ENCODE results near the gene GLIS1.

GLIS1 gene

DNA sequence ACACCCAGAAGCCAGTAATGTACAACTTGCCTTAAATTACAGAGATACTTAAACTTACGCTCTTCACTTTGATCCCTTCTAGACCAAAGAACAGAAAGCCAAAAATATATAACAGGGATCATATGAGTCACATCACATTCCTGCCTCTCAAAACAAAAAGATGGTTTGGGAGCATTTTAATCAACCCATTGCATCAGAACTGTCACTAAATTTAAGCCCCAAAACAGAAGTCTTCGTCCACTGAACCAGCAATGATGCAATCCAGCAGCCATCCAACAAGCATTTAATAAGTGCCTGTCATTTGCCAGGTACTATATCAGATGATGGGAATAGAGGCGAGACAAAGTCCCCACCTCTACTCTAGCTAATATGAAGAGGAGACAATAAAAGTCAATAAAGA lies 42.7 kb upstream of the GLIS1 start:
- no peak overlapping the region for H3K4me3 ChIP-seq (ENCODE audit: low read length)
- H3K36me3 ChIP-seq (ENCODE audit: control insufficient read depth, low read length), result peaks cover 91% of the 10 kb centered on the region
- no peaks in the 10 kb centered on the region for H4K20me1 ChIP-seq (ENCODE audit: control insufficient read depth, insufficient read depth, low read depth, low read length)
- H3K79me2 ChIP-seq (ENCODE audit: control insufficient read depth, low read length), result peaks cover 22% of the 10 kb centered on the region
- H3K4me1 ChIP-seq (ENCODE audit: control insufficient read depth, low read length), result no peaks in the 10 kb centered on the region
- no peaks in the 10 kb centered on the region for H3K9me2 ChIP-seq (replicated peaks; ENCODE audit: control insufficient read depth, low read length)
- H3F3A ChIP-seq (ENCODE audit: control insufficient read depth, insufficient read depth), result peaks cover 5% of the 10 kb centered on the region; the same call in 1 of the 2 replicates
- no peak overlapping the region for H3K4me2 ChIP-seq (ENCODE audit: low read length)
- TF ChIP-seq EZH2phosphoT487 (IDR thresholded peaks at IDR 0.05; ENCODE audit: borderline replicate concordance, low read length), result no peak
- TF ChIP-seq, protein P1, sequence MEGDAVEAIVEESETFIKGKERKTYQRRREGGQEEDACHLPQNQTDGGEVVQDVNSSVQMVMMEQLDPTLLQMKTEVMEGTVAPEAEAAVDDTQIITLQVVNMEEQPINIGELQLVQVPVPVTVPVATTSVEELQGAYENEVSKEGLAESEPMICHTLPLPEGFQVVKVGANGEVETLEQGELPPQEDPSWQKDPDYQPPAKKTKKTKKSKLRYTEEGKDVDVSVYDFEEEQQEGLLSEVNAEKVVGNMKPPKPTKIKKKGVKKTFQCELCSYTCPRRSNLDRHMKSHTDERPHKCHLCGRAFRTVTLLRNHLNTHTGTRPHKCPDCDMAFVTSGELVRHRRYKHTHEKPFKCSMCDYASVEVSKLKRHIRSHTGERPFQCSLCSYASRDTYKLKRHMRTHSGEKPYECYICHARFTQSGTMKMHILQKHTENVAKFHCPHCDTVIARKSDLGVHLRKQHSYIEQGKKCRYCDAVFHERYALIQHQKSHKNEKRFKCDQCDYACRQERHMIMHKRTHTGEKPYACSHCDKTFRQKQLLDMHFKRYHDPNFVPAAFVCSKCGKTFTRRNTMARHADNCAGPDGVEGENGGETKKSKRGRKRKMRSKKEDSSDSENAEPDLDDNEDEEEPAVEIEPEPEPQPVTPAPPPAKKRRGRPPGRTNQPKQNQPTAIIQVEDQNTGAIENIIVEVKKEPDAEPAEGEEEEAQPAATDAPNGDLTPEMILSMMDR (IDR thresholded peaks at IDR 0.05; ENCODE audit: low read depth, low read length, poor library complexity, severe bottlenecking), result no peak
- H3K27ac ChIP-seq (ENCODE audit: low read depth, low read length), result no peak overlapping the region
- no peaks in the 10 kb centered on the region for H3K27me3 ChIP-seq (ENCODE audit: control insufficient read depth, low read length)
- no peaks in the 10 kb centered on the region for H3K9me3 ChIP-seq (ENCODE audit: control insufficient read depth, insufficient read depth, low read length)

DNA sequence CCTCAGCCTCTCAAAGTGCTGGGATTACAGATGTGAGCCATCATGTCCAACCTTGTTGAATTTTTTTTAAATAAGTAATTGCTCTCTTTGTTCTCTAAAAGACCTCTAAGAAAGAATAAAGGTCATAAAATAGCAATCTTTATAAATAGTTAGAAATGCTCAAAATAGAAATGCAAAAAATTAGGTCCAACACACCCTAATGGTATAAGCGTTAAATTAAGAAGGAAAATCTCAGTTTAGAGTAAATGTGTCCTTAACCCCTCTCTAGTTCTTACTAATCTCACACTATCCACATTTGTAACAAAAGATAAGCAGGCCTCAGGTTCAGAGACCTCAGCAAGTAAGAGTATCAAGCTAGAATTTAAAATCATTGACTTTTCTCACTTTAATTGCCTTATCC lies 38.3 kb upstream of the GLIS1 start:
- no peaks in the 10 kb centered on the region for H3K9me3 ChIP-seq (ENCODE audit: control insufficient read depth, insufficient read depth, low read length)
- H3K4me1 ChIP-seq (ENCODE audit: control insufficient read depth, low read length), result no peaks in the 10 kb centered on the region
- H3K79me2 ChIP-seq (ENCODE audit: control insufficient read depth, low read length), result peaks cover 17% of the 10 kb centered on the region
- no peaks in the 10 kb centered on the region for H3K9me2 ChIP-seq (replicated peaks; ENCODE audit: control insufficient read depth, low read length)
- no peak overlapping the region for H3K4me2 ChIP-seq (ENCODE audit: low read length)
- no peaks in the 10 kb centered on the region for H3K27me3 ChIP-seq (ENCODE audit: control insufficient read depth, low read length)
- H3K36me3 ChIP-seq (ENCODE audit: control insufficient read depth, low read length), result peaks cover 92% of the 10 kb centered on the region
- no peaks in the 10 kb centered on the region for H4K20me1 ChIP-seq (ENCODE audit: control insufficient read depth, insufficient read depth, low read depth, low read length)
- no peak for TF ChIP-seq EZH2phosphoT487 (IDR thresholded peaks at IDR 0.05; ENCODE audit: borderline replicate concordance, low read length)
- TF ChIP-seq, protein P1 (IDR thresholded peaks at IDR 0.05; ENCODE audit: low read depth, low read length, poor library complexity, severe bottlenecking), result no peak
- no peak overlapping the region for H3K4me3 ChIP-seq (ENCODE audit: low read length)
- no peak overlapping the region for H3K27ac ChIP-seq (ENCODE audit: low read depth, low read length)
- H3F3A ChIP-seq (ENCODE audit: control insufficient read depth, insufficient read depth), result peaks cover 5% of the 10 kb centered on the region; the same call in 1 of the 2 replicates

DNA sequence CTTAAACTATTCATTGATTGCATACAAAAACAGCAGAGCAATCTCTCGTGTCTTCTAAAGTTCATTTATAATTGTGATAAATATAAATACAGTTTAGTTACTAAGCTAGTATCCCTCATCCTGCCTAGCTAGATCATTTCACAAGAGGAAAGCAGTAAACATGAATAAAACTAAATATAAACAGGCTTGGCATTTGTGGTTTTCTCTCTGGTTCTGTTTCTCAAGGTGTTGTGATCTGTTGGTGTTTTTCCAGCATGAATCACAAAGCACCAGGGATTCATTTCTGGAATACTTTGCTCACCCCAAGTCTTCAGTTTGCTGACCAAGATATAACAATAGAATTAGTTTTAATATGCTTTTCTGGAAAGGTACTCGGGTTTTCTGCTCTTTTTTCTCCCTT lies 32.7 kb upstream of the GLIS1 start:
- Histone ChIP-seq H3K79me2 (ENCODE audit: control insufficient read depth, low read length) (no peaks in the 10 kb centered on the region), H3F3A (ENCODE audit: control insufficient read depth, insufficient read depth) (peaks cover 11% of the 10 kb centered on the region; the same call in 1 of the 2 replicates), H3K4me1 (ENCODE audit: control insufficient read depth, low read length) (no peaks in the 10 kb centered on the region), H3K27me3 (ENCODE audit: control insufficient read depth, low read length) (no peaks in the 10 kb centered on the region), H3K9me2 (replicated peaks; ENCODE audit: control insufficient read depth, low read length) (no peaks in the 10 kb centered on the region), H3K4me3 (ENCODE audit: low read length) (no peak overlapping the region), H3K27ac (ENCODE audit: low read depth, low read length) (no peak overlapping the region), H3K9me3 (ENCODE audit: control insufficient read depth, insufficient read depth, low read length) (no peaks in the 10 kb centered on the region), H4K20me1 (ENCODE audit: control insufficient read depth, insufficient read depth, low read depth, low read length) (no peaks in the 10 kb centered on the region), H3K4me2 (ENCODE audit: low read length) (no peak overlapping the region), H3K36me3 (ENCODE audit: control insufficient read depth, low read length) (peaks cover 92% of the 10 kb centered on the region)
- TF ChIP-seq EZH2phosphoT487 (IDR thresholded peaks at IDR 0.05; ENCODE audit: borderline replicate concordance, low read length), result no peak
- TF ChIP-seq, protein P1 (IDR thresholded peaks at IDR 0.05; ENCODE audit: low read depth, low read length, poor library complexity, severe bottlenecking), result no peak

Data from DOHH2 (cell line).